GM10248 (cell line): ENCODE data around the gene DHRS12.

ENCODE experiments used
- CTCF ChIA-PET: fragments of 300-600 bp; sonication (Branson Sonifier 250); formaldehyde crosslinking; extraction: SDS; loops from one replicate; lab custom pipeline; 2021; ENCODE audit warnings: antibody characterized with exemption; lab: Yijun Ruan, JAX
- POLR2A ChIA-PET: fragments of 350-650 bp; sonication (Branson Sonifier 250); formaldehyde crosslinking; extraction: SDS; loops from one replicate; lab custom pipeline; 2020; ENCODE audit warnings: antibody characterized with exemption; lab: Yijun Ruan, JAX
- DNase-seq: peaks from one replicate; pipeline ENCODE4 v3.0.0; 2012; ENCODE audit errors: extremely low spot score
- TF ChIP-seq, protein P1 (sequence below): IDR thresholded peaks from 2 replicates; pipeline ENCODE4 v1.5.1; 2012; ENCODE audit warnings: mild to moderate bottlenecking, low read depth; ENCODE audit errors: extremely low read depth, missing control alignments, control extremely low read depth

Gene DHRS12

GRCh38 chr13:51747438-51748434 is 56.2 kb downstream of the DHRS12 start:
- ChIA-PET CTCF (no interaction called here), POLR2A (no interaction called here)
- DNase-seq = no peak
- TF ChIP-seq, protein P1, sequence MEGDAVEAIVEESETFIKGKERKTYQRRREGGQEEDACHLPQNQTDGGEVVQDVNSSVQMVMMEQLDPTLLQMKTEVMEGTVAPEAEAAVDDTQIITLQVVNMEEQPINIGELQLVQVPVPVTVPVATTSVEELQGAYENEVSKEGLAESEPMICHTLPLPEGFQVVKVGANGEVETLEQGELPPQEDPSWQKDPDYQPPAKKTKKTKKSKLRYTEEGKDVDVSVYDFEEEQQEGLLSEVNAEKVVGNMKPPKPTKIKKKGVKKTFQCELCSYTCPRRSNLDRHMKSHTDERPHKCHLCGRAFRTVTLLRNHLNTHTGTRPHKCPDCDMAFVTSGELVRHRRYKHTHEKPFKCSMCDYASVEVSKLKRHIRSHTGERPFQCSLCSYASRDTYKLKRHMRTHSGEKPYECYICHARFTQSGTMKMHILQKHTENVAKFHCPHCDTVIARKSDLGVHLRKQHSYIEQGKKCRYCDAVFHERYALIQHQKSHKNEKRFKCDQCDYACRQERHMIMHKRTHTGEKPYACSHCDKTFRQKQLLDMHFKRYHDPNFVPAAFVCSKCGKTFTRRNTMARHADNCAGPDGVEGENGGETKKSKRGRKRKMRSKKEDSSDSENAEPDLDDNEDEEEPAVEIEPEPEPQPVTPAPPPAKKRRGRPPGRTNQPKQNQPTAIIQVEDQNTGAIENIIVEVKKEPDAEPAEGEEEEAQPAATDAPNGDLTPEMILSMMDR = no peak

DNA sequence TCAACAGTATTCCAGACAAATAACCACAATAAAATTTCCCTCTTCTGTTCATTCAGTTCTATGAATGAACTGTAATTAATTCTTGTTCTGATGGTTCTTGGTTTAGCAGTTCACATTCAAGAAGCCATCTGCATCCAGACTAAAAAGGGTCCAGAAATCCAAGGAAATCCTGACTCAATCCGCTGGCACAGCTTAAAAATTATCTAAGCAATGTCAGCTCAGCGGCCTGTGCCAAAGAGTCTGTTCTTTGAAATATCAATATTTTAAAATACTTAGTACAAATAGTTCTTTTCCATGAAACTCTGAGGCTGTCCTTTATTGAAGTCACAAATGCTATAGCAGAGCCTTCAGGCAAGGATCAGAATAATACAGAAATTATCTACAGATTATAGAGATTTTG is 57.2 kb downstream of the DHRS12 start:
- TF ChIP-seq, protein P1 = no peak
- DNase-seq = no peak
- ChIA-PET CTCF (no interaction called here), POLR2A (no interaction called here)

DNA sequence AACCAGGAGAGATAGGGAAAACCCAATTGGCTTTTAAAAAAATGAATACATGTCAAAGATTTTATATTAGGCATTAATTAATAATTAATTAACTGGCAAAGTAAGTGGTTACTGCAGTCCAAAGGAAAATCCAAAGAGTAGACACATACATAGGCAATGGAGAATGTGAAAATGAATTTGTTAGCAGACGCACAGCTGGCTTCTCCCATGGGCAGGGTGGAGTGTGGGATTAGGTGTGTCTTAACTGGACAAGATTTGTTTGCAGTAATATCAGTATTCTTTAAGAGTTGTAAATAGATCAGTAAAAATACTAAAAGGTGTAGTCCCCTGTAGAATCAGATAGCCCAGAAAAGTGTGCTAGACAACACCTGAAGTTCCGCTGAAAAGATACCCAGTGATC is 58.7 kb downstream of the DHRS12 start:
- no peak for DNase-seq
- TF ChIP-seq, protein P1 = no peak
- POLR2A ChIA-PET = no interaction called here
- CTCF ChIA-PET = interaction anchor here (1.0 to 1.1 kb wide), 2 partner anchors 20 to 69 kb away, joined by 3 read pairs; no protein-coding TSS in a partner anchor

DNA sequence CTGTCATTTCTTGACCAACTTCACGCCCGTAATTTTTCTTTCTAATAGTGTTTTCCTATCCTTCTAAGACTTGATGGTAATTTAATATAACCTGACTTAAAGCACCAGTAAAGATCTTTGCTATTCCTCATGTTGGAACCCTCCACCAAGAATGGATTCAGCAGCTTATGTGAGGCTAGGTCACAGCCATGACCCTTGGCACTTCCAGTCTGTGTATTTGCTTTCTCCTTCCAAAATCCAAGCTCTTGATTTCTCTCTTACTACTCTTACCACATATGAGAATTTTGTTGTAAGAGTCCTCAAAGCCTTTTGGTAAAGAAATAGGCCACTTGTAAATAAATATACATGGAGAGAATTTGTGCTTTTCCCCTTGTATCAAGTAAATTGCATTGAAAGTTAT is 61.4 kb downstream of the DHRS12 start:
- no peak for DNase-seq
- ChIA-PET POLR2A (no interaction called here), CTCF (interaction anchor here (1.0 to 2.2 kb wide), 4 partner anchors 16 to 444 kb away, joined by 3 to 8 read pairs (median 3); no protein-coding TSS in a partner anchor)
- TF ChIP-seq, protein P1 = no peak

- POLR2A ChIA-PET = no interaction called here
- TF ChIP-seq, protein P1 = no peak
- DNase-seq = no peak
- CTCF ChIA-PET = interaction anchor here (0.7 to 2.2 kb wide), 8 partner anchors 12 to 454 kb away, joined by 3 to 8 read pairs (median 3); no protein-coding TSS in a partner anchor
Observed at GRCh38 chr13:51742031-51742430, 61.9 kb downstream of the DHRS12 start.

- ChIA-PET CTCF (interaction anchor here (1.1 to 2.2 kb wide), 5 partner anchors 14 to 296 kb away, joined by 3 to 8 read pairs (median 4); no protein-coding TSS in a partner anchor), POLR2A (no interaction called here)
- DNase-seq = no peak
- TF ChIP-seq, protein P1 = no peak
Observed at GRCh38 chr13:51740698-51741097, 63.3 kb downstream of the DHRS12 start.
